D721Med (cell line): ENCODE data around the gene MROH2B.

Source experiments
- DNase-seq: peaks from one replicate; pipeline ENCODE4 v3.0.0; 2011; ENCODE audit warnings: low spot score; ENCODE audit not compliant: insufficient read length
- FAIRE-seq: peaks from 2 replicates; lab custom pipeline; 2011; peaks lifted over from hg19 to GRCh38; lab: Jason Lieb, UNC
- CTCF ChIP-seq: IDR thresholded peaks from 2 replicates; pipeline ENCODE4 v1.5.1; 2012; ENCODE audit warnings: mild to moderate bottlenecking, control low read depth; ENCODE audit not compliant: insufficient read depth; ENCODE audit errors: missing control alignments

The MROH2B gene

GRCh38 chr5:41012318-41012717 is 58.8 kb downstream of the MROH2B start:
- FAIRE-seq (no peak), DNase-seq (no peak)
- TF ChIP-seq CTCF: no peak

GRCh38 chr5:41010572-41010971 is 60.6 kb downstream of the MROH2B start:
- no peak for DNase-seq
- FAIRE-seq: no peak

GRCh38 chr5:41009232-41009631 is 61.9 kb downstream of the MROH2B start:
- no peak for FAIRE-seq
- TF ChIP-seq CTCF: no peak
- DNase-seq: no peak

More at GRCh38 chr5:41010572-41010971, 60.6 kb downstream of the MROH2B start:
- TF ChIP-seq CTCF: no peak

GRCh38 chr5:41004931-41005330 is 66.2 kb downstream of the MROH2B start:
- no peak for FAIRE-seq
- DNase-seq: no peak
- TF ChIP-seq CTCF: no peak

- TF ChIP-seq CTCF: no peak
Measured at GRCh38 chr5:41003670-41004376, 67.3 kb downstream of the MROH2B start.

GRCh38 chr5:40999966-41000365 is 71.2 kb downstream of the MROH2B start:
- no peak for DNase-seq
- TF ChIP-seq CTCF: no peak
- FAIRE-seq: no peak

More at GRCh38 chr5:41003670-41004376, 67.3 kb downstream of the MROH2B start:
- no peak for DNase-seq
- FAIRE-seq: no peak

GRCh38 chr5:40999142-40999541 is 72.0 kb downstream of the MROH2B start:
- DNase-seq (no peak), FAIRE-seq (no peak)
- TF ChIP-seq CTCF: no peak
